Activated T-cell treated with anti-CD3 and anti-CD28 coated beads, Interleukin-2, amount 50 U/mL, for 4 hours (primary cell): ENCODE measurements around the gene SMIM22. TPM values are rescaled to one million over a fixed set of nuclear protein-coding genes. Genes with fewer than 3 reads are reported as not detected.

Experiments
- ATAC-seq, 2 donors: fragments of 200-7000 bp; cut with Tn5 transposase; one replicate each; pipeline ENCODE4 v1.10.0; 2021
- DNase-seq: peaks from one replicate; pipeline ENCODE4 v3.0.0-alpha.2; 2020
- H3K27me3 Mint-ChIP-seq: one replicate; pipeline ENCODE4 v1.8.0; 2021; ENCODE audit warnings: low read depth, mixed read lengths
- H3K36me3 Mint-ChIP-seq: one replicate; pipeline ENCODE4 v1.8.0; 2022; ENCODE audit warnings: mixed read lengths; ENCODE audit not compliant: insufficient read depth
- H3K4me1 Mint-ChIP-seq: one replicate; pipeline ENCODE4 v1.8.0; 2021; ENCODE audit warnings: low read depth, mixed read lengths
- H3K4me3 Mint-ChIP-seq: one replicate; pipeline ENCODE4 v1.8.0; 2021; ENCODE audit warnings: mild to moderate bottlenecking, moderate library complexity, mixed read lengths
- H3K9me3 Mint-ChIP-seq: one replicate; pipeline ENCODE4 v1.8.0; 2021; ENCODE audit warnings: mixed read lengths
- total RNA-seq, 3 donors: library from RNA; stranded (reverse); gene quantifications; one replicate each; pipeline ENCODE4 v1.2.1, GENCODE V29; 2021

SMIM22 gene
- total RNA-seq, 3 donors from 2014 or later = not detected

DNA sequence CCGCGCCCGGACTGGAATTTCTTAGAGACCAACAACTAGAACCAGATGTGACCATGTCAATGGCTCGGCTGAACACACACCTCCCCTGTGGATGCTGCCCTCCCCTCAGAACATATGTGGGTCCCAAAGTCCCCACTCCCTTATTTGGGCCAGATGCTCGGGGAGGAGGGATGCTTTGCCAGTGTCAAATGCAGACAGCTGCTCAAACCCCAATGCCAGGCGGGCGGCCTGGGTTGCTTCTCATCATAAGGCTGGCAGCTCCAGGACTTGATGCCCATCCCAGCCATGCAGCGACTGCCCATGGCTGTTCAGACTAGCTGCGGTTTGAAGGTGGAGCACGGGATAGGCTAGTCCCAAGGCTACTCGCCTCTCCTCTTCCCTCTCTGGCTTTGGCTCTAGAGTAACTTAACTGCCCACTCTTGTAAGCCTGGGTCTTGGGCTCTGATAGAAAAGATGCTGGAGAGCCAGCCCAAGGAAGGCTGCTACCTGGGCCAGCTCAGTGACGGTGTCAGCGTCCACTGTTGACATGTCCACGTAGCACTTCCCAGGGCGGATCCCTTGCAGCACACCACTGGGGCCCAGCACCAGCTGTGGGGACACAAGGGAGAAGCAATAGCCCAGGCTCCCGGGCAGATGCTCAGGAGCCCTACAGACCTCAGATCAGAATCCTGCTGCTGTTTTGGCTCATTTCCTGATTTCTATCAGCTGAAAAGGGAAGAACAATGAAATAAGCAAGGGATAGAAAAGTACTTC lies 18.3 kb downstream of the SMIM22 start:
- Mint-ChIP-seq H3K4me1 (no peaks in the 10 kb centered on the region), H3K27me3 (no peaks in the 10 kb centered on the region), H3K36me3 (peaks cover 40% of the 10 kb centered on the region), H3K9me3 (no peaks in the 10 kb centered on the region), H3K4me3 (no peak overlapping the region)
- DNase-seq (no peak), ATAC-seq (no peak)

DNA sequence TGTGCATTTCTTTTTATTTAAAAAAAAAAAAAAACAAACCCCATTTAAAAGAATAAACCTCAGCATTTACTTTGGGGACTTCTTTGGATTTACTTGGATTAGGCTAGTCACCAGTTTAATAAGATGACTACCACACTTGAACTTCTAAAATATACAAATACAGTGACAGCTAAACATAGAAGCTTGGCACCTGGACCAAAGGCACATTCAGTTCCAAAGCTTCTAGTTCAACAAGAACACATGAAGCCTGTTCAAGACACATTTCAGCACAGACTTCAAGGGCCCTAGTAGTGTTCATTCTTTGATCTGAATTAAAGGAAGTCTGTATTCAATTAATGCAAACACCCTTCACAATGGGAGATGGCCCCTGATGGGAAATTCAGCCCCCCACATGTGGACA lies 18.9 kb downstream of the SMIM22 start:
- Mint-ChIP-seq H3K9me3 (no peaks in the 10 kb centered on the region), H3K4me3 (no peak overlapping the region), H3K4me1 (no peaks in the 10 kb centered on the region), H3K27me3 (no peaks in the 10 kb centered on the region), H3K36me3 (peaks cover 45% of the 10 kb centered on the region)
- DNase-seq (no peak), ATAC-seq (no peak)

DNA sequence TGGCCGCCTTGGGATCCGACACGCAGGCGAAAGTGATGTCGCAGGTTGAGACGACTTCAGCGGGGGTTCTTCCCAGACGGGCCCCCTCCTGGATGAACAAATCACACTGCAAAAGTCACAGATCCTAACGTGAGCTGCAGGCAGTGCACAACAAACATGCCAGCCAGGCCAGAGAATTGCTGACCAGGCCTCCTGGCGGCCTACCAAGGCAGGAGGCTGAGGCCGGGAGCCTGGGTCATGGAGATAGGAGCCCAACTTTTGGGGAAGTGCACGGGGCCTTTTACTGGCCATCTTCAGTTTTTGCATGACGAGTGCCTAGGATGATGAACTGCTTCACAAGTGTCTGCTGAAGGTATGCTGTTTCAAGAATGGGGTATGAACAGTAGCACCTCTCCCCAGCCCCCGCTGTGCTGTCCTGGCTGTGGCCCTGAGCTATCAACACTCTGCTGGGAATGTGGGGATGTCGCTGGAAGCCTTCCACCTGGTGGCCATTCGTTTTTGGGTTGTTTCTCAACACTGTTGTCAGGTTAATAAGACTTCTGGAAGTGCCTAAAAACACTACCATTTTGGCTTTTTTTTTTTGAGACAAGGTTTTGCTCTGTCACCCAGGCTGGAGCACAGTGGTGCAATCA lies 19.5 kb downstream of the SMIM22 start:
- Mint-ChIP-seq H3K4me3 (no peak overlapping the region), H3K36me3 (peaks cover 47% of the 10 kb centered on the region), H3K4me1 (no peaks in the 10 kb centered on the region), H3K9me3 (no peaks in the 10 kb centered on the region), H3K27me3 (no peaks in the 10 kb centered on the region)
- no peak for ATAC-seq
- no peak for DNase-seq

DNA sequence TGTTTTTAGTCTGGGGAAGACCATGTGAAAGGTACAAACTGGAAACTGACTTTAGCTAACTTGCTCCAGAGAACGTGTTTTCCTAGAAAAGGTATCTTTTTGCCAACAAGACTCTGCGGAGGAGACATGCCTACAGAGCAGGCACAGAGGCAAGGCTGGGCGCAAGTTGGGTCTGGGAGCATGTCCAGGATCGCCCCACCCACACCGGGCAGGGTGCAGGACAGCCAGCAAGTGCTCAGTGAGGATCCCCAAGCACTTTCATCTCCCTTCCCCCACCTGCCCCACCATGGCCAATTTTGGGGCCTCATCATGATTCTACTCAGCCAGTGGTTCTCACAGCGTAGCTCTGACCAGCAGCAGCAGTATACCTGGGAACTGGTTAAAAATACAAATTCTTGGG lies 25.5 kb downstream of the SMIM22 start:
- Mint-ChIP-seq H3K9me3 (no peaks in the 10 kb centered on the region), H3K4me3 (no peak overlapping the region), H3K27me3 (no peaks in the 10 kb centered on the region), H3K36me3 (peaks cover 40% of the 10 kb centered on the region), H3K4me1 (no peaks in the 10 kb centered on the region)
- DNase-seq = no peak
- no peak for ATAC-seq

DNA sequence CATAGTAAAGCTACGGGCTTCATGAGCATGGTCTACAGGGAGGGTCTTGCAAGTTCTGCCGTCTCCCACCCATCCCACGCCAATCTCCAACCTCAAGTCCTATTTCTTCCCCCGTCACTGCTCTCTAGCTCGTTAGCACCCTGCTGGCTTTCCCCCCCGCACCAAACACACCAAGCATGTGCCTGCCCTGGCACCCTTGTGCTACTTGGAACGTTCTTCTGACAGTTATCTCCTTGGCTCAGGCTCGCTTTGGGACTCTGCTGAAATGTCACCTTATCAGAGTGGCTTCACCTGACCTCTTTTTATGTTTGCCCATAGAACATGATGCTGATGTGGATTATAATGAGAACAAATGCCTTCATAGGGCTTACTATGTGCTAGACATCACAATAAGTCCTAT lies 30.0 kb downstream of the SMIM22 start:
- no peak for ATAC-seq
- peaks cover 37% of the 10 kb centered on the region for H3K36me3 Mint-ChIP-seq
- H3K27me3 Mint-ChIP-seq = no peaks in the 10 kb centered on the region
- no peak for DNase-seq
- no peak overlapping the region for H3K4me3 Mint-ChIP-seq
- no peaks in the 10 kb centered on the region for H3K9me3 Mint-ChIP-seq
- no peaks in the 10 kb centered on the region for H3K4me1 Mint-ChIP-seq

DNA sequence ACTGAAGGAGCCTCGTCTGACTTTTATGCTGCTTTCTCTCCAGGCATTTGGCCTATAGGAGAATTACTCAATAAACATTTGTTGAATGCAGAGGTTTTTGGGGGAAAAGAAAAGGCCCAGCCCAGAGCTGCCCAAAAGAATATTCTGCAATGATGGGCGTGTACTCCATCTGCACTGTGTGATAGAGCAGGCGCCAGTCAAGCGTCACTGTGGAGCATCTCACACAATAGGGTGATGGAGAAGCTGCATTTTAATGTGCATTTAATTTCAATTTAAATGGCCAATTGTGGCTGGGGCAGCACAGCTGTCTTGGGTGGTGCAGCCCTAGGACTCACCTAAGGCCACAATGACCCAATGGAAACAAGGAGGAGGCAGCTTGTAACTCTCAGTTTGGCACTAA lies 31.4 kb downstream of the SMIM22 start:
- Mint-ChIP-seq H3K36me3 (peaks cover 41% of the 10 kb centered on the region), H3K27me3 (no peaks in the 10 kb centered on the region), H3K9me3 (no peaks in the 10 kb centered on the region), H3K4me1 (no peaks in the 10 kb centered on the region), H3K4me3 (no peak overlapping the region)
- DNase-seq (no peak), ATAC-seq (no peak)

DNA sequence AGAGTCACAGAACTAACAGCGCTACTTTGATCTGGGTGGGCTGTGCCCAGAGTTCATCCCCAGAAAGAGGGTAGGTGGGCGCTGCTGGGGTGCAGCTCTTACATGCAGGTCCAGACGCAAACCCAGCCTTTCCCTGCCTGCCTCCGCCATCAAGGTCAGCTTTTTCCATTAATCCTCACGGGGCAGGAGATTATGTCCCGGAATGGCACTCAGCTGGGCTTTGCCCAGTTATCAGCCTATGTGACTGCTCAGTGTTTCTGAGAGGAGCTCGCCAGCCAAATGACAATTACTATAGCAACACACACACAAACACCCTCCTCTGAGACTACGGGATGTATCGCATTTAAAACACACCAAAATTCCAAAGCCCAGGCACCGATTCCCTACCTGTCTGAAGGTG lies 31.8 kb downstream of the SMIM22 start:
- DNase-seq (no peak), ATAC-seq (no peak)
- peaks cover 38% of the 10 kb centered on the region for H3K36me3 Mint-ChIP-seq
- no peaks in the 10 kb centered on the region for H3K4me1 Mint-ChIP-seq
- H3K27me3 Mint-ChIP-seq = no peaks in the 10 kb centered on the region
- H3K9me3 Mint-ChIP-seq = no peaks in the 10 kb centered on the region
- H3K4me3 Mint-ChIP-seq = no peak overlapping the region

DNA sequence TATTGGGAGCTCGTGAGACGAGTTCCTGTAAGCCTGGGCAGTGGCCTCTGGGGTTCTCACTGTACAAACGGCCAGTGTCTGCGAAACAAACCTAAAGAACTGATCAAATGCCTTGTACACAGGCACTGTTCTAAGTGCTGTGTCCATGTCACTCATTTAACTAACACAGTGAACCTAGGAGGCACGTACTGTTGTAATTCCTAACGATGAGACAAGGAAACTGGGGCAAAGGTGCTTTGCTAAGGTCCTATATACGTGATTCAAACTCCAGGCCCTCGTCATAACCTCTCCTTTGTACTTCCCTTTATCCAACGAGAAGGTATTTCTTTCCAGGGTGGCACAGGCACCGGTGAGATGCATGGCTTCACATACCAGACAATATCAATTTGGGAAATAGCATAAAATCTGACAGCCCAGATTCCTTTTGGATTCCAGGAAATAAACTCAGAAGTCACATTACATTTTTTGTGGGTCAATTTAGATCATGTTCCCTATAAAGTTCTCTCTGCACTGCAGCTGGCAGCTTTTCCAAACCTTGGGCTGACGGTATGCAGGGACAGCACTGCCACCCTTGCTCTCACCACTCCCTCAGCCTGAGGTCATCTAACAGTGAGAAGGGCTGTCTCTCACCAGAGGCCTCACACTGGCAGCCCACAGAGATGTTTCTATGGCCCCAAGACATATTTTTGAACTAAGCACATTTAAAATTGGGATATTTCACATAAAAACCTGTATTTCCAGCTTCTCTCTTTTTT lies 33.6 kb downstream of the SMIM22 start:
- ATAC-seq = no peak
- Mint-ChIP-seq H3K27me3 (no peaks in the 10 kb centered on the region), H3K4me3 (no peak overlapping the region), H3K9me3 (no peaks in the 10 kb centered on the region), H3K4me1 (peaks cover 11% of the 10 kb centered on the region), H3K36me3 (peaks cover 39% of the 10 kb centered on the region)
- DNase-seq = no peak

DNA sequence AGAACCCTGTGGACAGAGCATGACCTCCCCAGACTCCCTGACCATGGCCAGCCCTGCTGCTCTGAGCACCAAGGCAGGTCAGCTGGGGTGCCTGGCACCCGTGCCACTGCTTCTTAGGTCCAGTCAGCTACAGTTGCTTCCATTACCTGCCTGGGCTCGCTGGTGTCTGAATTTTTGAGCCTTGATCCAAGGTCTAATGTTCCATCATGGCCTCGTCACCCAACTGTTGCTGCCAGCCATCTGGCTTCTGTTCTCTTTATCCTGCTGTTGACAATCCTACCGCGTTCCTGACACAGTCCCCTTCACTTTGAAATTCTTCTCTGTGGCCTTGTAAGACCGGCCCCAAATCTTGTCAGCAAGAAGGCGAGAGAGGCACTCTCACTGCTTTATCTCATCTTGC lies 35.2 kb downstream of the SMIM22 start:
- Mint-ChIP-seq H3K27me3 (no peaks in the 10 kb centered on the region), H3K36me3 (peaks cover 36% of the 10 kb centered on the region), H3K4me3 (no peak overlapping the region), H3K9me3 (no peaks in the 10 kb centered on the region), H3K4me1 (peaks cover 16% of the 10 kb centered on the region)
- DNase-seq (no peak), ATAC-seq (no peak)

DNA sequence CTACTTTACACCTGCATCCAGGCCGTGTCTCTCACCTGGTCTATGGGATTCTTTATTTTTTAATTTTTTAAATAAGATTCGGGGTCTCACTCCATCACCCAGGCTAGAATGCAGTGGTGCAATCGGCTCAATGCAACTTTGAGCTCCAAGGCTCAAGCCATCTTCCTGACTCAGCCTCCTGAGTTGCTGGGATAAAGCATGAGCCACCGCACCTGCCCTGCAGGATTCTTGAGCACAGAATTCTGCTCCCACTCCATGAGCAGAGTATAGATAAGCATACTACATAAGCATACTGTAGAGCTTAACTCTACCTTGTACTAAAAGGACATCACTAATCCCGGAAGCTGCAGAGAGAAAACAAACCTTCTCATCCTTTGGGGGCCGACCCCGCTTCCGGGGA lies 36.4 kb downstream of the SMIM22 start:
- ATAC-seq = no peak
- Mint-ChIP-seq H3K36me3 (peaks cover 39% of the 10 kb centered on the region), H3K27me3 (no peaks in the 10 kb centered on the region), H3K4me3 (no peak overlapping the region), H3K9me3 (no peaks in the 10 kb centered on the region), H3K4me1 (peaks cover 16% of the 10 kb centered on the region)
- no peak for DNase-seq

DNA sequence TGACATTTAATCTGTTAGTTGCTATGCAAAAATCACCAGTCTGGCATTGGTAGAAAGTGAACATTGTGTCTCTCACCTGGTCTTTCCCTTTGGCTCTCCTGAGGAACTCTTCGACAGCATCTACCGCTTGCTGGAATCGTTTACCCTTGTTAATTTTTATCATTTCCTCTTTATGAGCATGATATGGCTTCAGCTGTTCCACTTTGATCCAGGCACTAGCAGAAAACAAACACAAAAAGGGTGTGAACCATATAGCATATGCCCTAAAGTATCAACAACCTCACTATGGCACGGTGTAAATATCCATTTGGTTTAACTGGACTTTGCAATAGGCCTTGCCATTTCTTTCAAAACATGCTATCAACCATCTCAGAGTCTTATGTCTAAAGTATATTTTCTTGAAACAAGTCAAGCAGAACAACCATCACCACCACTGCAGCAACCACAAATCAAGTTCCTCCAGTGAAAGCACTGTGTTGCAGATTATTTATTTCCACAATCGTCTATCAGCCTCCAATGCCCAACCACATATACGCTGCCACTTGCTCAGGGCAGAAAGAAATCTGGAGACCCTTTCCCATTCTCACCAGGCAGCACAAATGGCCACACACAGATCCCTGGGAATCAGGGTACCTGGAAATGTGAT lies 37.7 kb downstream of the SMIM22 start:
- H3K36me3 Mint-ChIP-seq = peaks cover 34% of the 10 kb centered on the region
- DNase-seq (no peak), ATAC-seq (no peak)
- H3K4me1 Mint-ChIP-seq = peaks cover 16% of the 10 kb centered on the region
- no peaks in the 10 kb centered on the region for H3K27me3 Mint-ChIP-seq
- no peaks in the 10 kb centered on the region for H3K9me3 Mint-ChIP-seq
- H3K4me3 Mint-ChIP-seq = no peak overlapping the region

DNA sequence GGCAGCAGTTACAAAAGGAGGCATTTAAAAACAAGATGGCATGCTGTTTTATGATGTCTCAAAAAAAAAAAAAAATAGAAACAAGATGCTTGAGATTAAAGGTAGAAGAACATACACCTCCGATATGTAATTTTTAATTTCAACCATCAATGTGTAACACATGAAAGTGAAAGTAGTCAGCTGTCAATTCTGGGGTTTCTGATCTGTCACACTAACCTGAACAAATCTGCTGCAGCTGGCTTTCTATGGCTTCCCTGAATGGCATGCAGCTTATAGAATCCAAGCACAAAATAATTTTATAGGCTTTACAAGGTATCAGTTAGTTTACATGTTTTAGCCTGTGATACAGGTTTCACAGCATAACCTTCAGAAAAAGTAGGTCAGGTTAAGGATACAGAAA lies 38.4 kb downstream of the SMIM22 start:
- Mint-ChIP-seq H3K9me3 (no peaks in the 10 kb centered on the region), H3K4me3 (no peak overlapping the region), H3K4me1 (peaks cover 16% of the 10 kb centered on the region), H3K27me3 (no peaks in the 10 kb centered on the region), H3K36me3 (peaks cover 30% of the 10 kb centered on the region)
- ATAC-seq (peak in 1 of 2 donors; percentile 66), DNase-seq (no peak)

DNA sequence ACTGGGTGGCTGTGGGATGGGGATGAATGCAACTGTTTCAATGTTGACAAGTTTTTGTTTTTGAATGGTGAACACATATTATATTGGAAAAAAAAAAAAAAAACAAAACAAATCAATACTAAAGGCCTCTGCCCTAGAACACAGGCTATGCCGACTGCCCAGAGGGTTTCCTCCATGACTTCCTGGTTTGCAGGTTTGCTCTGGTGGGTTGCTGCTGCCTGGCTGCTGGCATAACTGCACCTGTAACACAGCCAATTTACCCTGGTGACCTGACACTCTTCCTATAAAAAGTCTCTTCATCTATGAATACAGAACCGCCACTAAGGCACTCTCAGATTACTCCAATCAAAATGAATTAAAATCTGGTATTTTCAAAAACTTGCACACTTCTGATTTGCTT lies 41.6 kb downstream of the SMIM22 start:
- DNase-seq = no peak
- Mint-ChIP-seq H3K4me1 (peaks cover 16% of the 10 kb centered on the region), H3K9me3 (no peaks in the 10 kb centered on the region), H3K4me3 (no peak overlapping the region), H3K27me3 (no peaks in the 10 kb centered on the region), H3K36me3 (peaks cover 32% of the 10 kb centered on the region)
- ATAC-seq = no peak

DNA sequence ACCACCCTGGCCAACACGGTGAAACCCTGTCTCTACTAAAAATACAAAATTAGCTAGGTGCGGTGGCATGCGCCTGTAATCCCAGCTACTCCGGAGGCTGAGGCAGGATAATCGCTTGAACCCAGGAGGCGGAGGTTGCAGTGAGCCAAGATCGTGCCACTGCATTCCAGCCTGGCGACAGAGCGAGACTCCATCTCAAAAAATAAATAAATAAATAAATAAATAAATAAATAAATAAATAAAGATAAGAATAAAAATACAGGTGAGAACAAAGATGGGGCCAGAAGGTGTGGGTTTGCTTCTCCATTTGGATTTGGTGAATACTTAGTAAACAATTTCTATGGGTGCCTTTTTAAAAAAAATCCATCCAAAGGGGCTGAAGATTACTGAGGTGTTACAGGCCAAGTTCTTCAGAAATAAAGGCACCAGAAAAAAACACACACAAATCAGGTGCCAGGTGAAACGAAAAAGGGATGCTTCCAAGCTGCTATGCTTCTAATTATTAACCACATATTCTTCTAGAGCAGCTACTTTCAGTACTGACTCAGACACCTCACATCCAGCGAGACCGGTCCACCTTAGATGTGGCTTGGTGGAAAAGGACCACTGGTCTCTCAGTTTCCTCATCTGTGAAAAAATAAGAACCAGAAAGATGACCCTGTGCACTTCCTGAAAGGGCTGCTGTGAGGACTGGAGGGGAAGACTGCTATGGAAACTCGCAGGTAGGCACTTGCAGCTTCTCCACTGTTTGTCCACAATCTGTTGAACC lies 42.7 kb downstream of the SMIM22 start:
- H3K4me3 Mint-ChIP-seq = no peak overlapping the region
- DNase-seq (no peak), ATAC-seq (no peak)
- H3K4me1 Mint-ChIP-seq = peaks cover 13% of the 10 kb centered on the region
- H3K36me3 Mint-ChIP-seq = peaks cover 30% of the 10 kb centered on the region
- no peaks in the 10 kb centered on the region for H3K27me3 Mint-ChIP-seq
- no peaks in the 10 kb centered on the region for H3K9me3 Mint-ChIP-seq
